NCI-H2227 treated with DMSO at 0.1 percent for 48 hours (cell line): ENCODE measurements around the gene PSMB11.

Experiments
- DNase-seq: peaks from one replicate; lab custom pipeline; 2025; lab: John Stamatoyannopoulos, UW

PSMB11 gene

DNA sequence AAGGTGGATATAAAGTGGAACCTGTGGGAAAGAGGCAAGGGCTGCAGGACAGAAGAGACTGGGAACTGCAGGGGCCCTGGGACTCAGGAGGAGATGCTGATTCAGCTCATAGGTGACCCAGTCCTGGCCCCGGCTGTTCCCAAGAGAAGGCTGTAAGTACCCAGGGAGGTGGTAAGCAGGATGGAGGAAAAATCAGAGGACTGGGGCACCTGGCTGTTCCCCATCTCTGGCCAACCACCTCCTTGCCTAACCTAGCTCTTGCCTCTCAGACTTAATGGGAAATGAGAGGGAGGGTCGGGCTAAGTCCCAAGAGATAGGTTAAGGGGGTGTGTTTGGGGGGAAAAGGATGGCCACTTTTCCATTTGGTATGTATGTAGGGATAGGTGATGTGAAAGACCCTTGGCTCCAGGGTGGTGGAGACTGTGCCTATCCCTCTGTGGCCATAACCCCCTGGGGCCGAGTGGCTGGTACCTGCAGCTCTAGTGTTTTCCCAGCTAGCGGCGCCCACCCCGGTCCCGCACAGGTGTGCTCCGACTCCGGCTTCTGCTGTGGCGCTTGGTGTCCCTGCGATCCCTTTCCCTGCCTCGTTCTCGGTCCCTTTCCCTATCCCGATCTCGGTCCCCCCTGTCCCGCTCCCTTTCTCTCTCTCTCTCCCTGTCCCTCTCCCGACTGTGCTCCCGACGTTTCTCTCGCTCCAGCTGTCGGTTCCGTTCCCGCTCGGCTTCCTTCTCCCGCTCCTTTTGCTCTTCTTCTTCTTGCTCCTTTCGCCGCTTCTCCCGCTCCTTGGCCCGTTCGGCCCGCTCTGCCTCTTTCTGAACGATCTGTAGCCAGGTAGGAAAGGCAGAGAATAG lies 16.9 kb downstream of the PSMB11 start:
- DNase-seq, result no peak

DNA sequence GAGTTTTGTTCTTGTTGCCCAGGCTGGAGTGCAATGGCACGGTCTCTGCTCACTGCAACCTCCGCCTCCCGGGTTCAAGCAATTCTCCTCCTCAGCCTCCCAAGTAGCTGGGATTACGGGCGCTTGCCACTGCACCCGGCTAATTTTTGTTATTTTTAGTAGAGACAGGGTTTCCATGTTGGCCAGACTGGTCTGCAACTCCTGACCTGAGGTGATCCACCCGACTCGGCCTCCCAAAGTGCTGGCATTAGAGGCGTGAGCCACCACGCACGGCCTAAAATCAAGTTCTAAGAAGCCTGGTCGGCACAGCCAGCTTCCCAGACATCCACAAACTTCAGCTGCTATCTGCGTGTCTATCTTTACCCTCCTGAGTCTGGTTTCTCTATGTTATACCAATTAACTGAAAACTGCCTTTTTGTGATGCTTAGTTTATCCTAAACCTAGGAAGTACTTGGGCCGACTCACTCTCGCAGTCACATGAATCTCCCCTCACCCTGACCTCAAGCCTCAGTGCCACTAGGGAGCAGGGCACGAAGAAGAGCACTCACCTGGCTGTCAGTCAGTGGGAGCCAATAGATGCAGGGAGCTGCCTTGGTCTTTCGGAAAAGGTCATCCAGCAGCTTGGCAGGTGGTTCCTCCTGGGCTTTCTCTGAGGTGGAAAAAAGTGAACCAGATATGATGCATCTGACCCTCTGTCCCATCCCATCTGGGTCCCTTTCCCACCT lies 18.7 kb downstream of the PSMB11 start:
- no peak for DNase-seq

DNA sequence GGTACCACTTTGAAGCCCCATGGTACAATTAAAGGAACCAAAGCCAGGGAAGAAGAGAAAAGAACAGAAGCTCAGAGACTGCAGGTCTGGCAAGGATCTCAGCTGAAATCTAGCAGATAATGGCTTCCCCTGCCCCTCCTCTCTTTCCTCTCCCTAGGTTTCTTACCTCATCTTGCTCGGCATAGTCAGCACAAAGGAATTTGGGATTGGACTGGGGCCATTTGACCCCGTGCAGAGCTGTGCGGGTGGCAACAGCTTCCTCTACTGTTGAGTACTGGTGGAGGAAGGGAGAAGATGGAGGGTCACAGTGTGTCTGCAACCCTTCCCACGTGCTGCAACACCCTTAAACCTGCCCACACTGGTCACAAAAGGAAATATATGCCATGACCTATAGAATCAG lies 20.0 kb downstream of the PSMB11 start:
- DNase-seq, result no peak

DNA sequence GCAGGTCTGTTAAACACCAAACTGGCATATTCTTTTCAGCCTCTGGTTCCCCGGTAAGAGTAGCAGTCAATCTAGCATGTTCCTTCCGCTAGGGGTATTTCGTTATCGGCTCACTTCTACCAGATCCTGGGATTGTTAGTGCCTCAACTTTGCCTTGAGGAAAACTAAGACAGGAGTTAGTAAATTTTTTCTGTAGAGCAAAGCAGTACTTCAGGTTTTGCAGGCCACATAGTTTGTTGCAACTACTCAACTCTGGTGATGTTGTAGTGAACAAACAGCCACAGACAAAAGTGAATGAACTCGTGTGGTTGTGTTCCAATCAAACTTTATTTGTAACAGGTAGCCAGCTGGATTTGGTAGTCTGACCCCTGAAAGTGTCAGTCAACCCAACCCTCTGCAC lies 21.6 kb downstream of the PSMB11 start:
- no peak for DNase-seq

DNA sequence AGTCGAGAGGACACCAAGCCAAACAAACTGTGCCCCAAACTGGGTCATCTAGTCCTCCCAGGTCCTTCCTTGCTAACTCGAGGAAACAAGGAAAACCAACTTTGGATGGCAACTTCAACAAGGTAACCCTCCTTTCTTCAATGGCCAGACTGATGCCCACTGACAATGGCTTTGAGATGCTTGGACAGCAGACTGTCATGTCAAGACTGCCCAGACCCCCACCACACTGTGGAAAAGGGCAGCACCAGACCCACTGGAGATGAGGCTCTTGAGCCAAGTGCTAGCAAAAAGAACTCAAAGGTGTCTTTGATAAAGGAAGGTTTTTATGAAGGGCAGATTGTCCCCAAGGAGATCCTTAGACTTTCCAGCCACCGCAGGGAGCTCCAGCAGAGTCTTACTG lies 24.4 kb downstream of the PSMB11 start:
- DNase-seq, result no peak

DNA sequence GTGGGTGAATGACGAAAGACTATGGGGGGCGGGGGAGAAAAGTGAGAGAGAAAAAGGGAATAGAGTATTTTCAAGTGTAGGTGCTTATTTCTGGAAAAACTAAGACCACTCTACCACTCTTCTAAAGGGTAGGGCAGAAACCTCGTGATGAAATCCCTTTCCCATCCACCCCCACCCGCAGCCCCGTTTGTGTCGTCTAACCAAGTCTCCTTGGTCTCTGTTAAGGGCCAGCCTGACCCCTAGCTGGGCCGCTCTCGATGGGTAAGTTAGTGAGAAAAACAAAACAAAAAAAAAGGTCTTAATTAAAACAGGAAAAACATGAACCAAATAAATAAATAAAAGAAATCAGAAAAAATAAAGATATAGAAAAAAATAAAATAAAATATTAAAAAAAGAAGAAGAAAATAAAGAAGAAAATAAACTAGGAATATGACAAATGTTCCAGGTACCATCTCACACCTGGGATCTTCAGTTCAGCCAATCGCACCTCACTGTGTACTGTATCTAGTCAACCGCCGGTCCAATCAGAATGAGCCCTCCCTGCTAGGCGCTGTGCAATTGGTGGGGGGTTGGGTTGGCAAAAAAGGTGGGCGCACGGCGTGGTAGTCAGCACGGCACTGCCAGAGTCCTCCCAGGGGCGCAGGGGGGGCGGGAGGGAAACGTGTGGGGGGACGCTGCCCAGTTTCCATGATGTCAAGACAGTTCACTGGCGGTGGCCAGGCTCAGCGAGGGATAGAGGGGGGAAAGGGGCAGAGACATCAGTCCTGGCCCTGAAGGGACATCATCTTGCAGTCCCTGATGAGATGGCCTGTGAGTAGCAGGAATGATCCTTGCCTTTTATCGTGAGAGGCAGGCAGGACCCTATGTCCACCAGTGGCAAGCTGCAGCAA lies 25.1 kb downstream of the PSMB11 start:
- no peak for DNase-seq

DNA sequence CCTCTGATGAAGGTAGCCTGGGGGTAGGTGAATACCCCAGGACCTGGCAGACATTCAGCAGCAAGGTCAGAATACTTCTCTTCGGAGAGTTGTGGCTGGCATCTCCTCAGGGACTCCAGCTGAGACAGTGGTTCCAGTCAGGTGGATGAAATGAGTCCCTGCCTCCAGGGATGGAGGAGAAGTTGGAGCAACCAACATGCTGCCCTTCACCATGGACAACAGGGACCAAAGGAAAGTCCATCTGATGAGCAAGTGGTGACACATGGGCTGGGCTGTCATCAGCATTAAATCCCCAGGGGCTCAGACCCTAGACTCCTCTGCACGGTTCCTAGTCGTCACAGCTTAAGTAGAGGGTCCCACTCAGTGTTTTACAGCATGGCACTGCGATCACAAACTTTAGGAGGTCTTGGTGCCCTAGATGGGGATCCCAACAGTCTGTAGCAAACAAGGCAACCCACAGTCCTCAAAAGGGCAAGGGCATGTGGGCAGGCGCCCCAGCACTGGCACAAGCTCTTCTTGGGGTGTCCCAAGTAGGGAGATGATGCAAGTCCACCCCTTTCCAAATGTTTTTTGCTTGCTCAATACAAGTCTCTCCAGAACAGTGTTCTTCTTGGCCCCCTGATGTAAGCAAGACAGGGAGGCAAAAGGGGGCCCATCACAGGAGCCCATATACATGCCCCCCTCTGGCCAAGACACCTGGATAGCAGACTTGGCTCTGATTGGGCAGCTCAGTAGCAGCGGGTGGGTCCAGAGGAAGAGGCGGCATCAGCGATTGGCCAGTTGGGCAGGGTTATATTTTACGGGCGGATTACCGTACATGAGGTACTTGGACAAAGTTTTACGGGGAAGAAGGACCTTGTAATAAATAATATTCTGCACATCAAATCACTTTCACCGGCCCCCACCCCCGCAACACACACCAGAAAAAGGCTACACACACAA lies 26.1 kb downstream of the PSMB11 start:
- no peak for DNase-seq

DNA sequence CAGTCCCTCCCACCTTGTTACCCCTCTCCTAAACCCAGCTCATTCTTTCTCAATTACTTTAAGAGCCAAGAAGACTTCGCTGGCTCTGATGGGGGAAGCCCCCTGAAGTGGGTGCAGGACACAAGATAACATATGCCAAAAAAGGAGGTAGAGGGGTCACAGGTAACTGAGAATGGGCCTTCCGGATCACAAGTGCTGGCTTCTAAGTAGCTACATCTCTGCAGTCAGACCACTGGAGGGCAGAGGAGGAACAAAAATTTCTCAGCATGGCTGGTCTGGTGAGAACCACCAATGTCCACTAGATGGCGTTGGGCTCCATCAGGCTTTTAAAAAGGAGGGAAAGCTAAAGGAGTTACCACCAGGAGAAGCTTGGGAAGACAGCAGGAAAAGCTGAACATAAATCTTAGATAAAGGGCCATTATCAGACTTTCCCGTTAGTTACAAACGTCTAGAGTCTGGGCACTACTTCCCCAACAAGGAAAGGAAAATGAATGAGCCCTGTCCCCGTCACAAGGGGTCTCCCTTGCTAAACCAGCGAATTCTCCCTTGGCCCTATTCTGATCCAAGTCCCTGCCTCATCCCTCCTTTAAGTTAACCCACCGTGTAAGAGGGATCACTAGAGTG lies 26.9 kb downstream of the PSMB11 start:
- no peak for DNase-seq

DNA sequence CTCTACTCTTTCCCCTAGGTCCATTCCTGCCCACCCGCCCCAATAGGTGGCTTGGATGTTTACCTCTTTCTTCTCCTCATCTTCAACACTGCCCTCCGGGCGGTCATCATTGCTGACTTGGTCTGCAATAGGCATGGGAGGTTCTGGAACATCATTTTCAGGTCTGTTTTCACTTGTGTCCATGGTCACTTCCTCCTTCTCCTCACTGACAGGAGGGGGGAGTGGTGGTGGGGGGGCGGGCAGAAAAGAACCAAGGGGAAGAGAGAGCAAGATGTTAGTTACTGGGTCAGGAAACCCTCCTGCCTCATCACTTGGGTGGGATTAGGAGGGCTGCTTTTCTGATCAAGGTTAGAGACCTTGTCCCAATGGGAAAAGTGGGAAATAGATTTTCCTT lies 27.4 kb downstream of the PSMB11 start:
- DNase-seq, result no peak

DNA sequence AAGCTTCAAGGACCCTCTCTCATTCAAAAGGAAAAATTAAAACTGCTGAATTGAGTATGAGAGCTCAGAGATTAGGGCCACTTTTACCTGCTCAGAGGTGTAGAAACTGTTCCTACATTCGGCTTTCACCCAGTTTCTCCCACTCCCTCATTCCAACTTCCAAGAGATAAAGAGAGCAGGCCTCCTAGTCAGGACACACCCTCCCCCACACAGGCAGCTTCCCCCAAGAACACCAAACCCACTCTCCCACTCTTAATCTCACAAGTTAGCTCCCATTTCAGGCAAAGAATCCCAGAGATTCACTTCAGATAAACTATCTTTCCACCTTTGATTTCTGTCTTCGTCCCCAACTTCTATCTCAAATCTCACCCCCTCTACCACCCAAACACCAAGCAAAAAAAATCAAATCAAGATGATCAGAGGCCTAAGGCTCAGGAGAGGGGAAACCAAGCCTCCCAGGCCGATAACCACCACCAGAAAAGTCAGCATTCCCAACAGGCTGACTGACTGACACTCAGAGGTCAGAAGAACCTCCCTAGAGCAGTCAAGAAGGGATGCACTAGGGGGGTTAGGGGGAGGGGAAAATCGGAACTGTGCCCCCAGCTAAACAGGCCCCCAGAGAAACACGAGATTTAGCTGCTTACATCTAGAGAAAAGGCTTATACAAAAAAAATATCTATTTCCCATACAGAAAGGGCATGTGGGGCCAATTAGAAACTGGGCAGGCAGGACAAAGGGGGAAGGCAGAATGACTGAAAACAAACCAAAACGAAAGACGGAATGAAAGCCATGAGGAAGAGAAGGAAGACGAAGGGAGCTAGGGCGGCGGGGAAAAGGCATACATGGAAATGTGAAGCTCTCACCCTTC lies 28.5 kb downstream of the PSMB11 start:
- no peak for DNase-seq

DNA sequence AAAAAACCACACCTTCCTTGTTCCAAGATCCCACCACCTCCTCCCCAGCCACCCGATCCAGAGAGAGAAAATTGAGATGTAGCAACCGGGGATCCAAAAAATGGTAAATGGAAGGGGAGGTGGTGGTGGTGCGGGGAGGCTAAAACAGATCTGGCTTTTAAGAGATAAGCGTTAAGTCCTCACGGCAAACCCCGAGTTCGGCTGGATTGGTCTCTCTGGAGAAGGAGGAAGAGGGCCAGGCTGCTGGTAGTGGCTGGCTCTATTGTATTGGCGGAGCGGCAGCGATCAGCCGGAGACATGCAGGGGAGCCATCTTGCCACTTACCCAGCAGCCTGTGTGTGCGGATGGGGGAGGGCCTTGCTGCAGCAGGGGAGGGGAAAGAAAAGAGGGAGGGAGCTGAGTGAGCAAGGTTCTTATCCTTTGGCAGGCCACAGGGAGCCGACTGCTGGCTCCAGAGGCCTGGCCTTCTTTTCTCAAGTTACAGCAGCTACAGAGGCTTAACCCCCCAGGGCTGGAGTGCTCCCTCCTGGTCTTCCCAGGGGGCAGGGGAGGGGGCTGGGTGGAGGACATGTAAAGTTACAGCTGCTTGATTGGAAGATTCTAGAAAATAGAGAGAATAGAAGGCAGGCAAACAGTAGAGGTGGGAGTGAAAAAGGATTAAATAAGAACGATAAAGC lies 29.4 kb downstream of the PSMB11 start:
- DNase-seq, result no peak

DNA sequence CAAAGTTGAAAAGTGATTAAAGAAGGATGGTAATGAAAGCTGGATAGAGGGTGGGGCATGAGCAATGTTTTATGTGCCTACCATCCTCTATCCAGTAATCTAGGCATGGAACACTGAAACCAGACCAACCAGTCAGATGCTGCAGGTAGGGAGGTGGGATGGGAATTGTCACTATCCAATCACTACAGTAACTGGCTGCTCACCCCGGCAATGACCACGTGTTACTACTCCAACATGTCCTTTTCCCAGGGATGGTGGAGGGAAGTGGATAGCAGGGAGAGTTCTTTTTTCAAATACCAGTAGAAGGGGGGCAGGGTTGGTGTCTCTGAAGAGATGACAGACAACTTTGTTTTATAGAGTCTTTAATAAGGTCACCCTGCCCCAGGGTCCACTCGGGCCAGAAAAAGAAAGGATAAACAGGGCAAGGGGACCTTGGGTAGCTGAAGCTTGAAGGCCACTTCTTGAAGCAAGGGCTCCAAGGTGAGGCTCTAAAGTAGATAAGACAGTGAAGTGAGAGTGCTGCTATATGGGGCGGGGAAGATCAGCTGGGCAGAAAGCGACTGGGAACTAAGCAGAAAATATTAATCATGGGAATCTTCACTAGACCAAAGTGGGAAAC lies 30.0 kb downstream of the PSMB11 start:
- DNase-seq, result no peak

DNA sequence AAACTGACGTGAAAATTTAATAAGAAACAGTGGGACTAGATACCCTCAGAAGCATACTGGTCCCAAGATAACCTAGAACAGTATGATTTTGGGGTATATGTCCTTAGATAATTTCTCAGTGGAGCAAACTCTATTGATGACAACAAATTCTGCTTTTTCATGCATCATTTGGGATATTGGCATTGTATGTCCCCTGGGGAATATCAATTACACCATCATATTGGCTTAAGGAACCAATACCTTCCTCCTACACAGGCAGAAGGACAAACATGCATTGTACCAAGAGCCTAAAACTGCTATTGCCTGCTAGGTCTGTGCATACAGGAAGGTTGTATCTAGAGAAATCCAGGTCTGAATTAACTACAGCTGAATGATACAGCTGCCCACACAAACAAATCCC lies 32.9 kb downstream of the PSMB11 start:
- DNase-seq, result no peak

DNA sequence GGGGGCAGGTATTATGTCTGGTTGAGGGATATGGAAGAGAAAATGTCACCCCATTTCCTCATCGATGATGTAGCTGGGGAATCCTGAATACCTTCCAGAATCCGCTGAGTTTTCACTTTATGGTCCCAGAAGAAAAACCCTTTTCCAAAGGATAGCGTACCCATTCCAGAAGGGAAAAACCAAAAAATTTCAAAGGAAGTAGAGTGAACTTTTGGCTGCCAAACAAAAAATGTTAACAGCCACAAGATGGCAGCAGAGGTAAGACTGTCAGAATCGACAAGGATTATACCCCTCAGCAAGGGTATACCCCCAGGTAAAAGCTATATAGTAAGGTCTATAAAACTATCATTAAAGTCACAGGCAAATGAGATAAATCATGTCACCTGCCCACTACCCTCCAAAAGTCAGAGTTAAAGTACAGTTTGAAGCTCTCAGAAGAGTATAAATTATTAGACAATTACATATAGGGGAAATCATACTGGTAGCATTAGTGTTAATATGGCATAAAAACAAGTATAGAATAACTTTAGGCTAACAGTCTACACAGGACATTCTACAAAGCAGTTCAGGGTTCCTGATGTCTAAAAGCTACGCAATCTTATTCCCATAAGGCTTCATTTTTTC lies 34.9 kb downstream of the PSMB11 start:
- no peak for DNase-seq

DNA sequence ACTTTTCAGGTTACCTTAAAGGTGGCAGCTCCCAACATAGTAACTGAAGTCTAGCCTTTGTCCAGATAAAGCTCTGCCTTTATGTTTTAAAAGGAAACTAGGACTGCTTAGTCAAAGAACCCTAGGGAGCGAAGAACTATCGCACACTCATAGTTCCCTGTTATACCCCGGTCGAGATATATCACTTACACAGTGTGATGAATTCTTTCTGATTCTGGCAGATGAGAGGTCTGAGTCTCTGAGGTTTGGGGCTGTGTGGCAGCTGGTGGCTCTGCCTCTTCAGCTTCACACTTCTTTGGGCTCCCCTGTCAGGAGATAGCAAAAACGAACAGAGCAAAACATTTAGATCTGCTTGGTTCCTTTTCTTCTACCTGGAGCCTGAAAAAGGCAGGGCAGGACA lies 36.0 kb downstream of the PSMB11 start:
- DNase-seq, result no peak

DNA sequence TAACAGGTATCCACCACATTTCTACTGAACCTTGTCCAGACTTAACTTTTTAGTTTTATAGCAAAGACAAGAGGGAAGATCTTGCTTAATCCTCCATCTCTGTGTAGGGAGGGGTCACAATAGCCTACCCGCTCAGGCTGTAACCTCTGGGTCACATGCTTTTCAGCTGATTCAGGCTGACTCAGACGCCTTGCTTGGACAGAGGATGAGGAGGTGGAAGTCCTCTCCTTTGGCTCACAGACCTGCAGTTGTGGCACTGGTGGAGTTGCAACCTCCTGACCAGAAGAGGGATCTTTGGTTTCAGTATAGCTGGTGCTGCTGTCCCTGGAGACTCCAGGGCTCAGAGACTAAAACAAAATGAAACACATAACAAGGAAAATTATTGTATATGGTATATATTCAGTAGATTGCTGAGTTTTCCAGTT lies 36.7 kb downstream of the PSMB11 start:
- no peak for DNase-seq

DNA sequence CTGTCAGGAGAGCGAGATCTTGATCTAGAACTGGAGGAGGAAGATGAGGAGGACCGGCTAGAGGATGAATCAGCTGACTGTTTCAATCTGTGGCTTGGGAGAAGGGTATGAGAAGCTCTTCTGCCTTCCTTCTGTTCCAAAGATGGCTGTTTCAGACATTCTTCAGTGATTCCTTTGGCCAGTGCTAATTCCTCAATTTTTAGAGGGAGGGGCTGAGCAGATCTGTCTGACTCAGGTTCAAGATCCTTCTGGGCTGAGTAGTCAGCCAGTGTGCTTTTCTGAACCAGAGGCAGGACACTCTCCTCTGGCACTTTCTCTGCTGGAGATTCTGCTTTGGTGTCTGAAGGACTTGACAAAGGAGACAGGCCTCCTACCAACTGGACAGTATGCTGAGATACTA lies 37.7 kb downstream of the PSMB11 start:
- DNase-seq, result no peak

DNA sequence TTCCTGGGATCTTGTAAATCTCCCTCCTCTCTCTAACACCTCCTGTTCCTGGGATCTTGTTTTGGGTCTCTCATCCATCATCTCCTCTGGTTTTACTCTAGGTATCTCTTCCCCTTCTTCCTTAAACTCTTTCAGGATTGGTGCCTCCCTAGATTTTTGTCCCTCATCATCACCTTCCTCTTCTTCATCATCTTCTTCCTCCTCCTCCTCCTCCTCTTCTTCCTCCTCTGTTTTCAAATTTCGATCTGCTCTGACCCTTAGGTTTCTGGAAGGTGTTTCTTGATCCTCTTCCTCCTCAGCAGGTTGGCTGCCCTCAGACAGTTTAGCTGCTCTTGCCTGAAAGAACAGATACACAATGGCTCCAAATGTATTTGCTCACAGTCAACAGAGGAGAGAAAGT lies 38.5 kb downstream of the PSMB11 start:
- DNase-seq, result no peak
